HepG2 (cell line): ENCODE results near the gene UBXN1. TPM values are rescaled to one million over a fixed set of nuclear protein-coding genes. Genes with fewer than 3 reads are reported as not detected.

Experiments
- AKAP8 ChIP-seq: sonication (generic); formaldehyde crosslinking; IDR thresholded peaks from 2 replicates; pipeline ENCODE4 v1.5.1; 2020; ENCODE audit warnings: mild to moderate bottlenecking, missing genetic modification reagents
- ARID2 ChIP-seq: sonication (generic); formaldehyde crosslinking; IDR thresholded peaks from 2 replicates; pipeline ENCODE4 v1.8.1; 2022; ENCODE audit warnings: mild to moderate bottlenecking, missing genetic modification reagents, borderline replicate concordance
- BHLHE40 ChIP-seq: IDR thresholded peaks from 2 replicates; pipeline ENCODE4 v1.6.1; 2011; ENCODE audit warnings: low read length, improper control_type of control experiment
- DMAP1 ChIP-seq: IDR thresholded peaks from 2 replicates; pipeline ENCODE4 v1.6.1; 2016
- DRAP1 ChIP-seq: IDR thresholded peaks from 2 replicates; pipeline ENCODE4 v1.6.1; 2016; ENCODE audit warnings: missing genetic modification reagents, missing compliant biosample characterization
- GMEB1 ChIP-seq: sonication (generic); formaldehyde crosslinking; IDR thresholded peaks from 2 replicates; pipeline ENCODE4 v1.5.1; 2020; ENCODE audit warnings: missing genetic modification reagents, mild to moderate bottlenecking, borderline replicate concordance
- HDAC2 ChIP-seq: sonication (generic); formaldehyde crosslinking; IDR thresholded peaks from 2 replicates; pipeline ENCODE4 v1.4.0; 2020; ENCODE audit warnings: missing genetic modification reagents
- HIVEP1 ChIP-seq: sonication (generic); formaldehyde crosslinking; IDR thresholded peaks from 2 replicates; pipeline ENCODE4 v1.4.0; 2020; ENCODE audit warnings: mild to moderate bottlenecking, missing genetic modification reagents
- KAT8 ChIP-seq: IDR thresholded peaks from 2 replicates; pipeline ENCODE4 v1.6.1; 2016; ENCODE audit warnings: missing genetic modification reagents, missing compliant biosample characterization
- KDM5B ChIP-seq: sonication (generic); formaldehyde crosslinking; IDR thresholded peaks from 2 replicates; pipeline ENCODE4 v1.4.0; 2020; ENCODE audit warnings: missing genetic modification reagents, mild to moderate bottlenecking, borderline replicate concordance
- MED8 ChIP-seq: sonication (generic); formaldehyde crosslinking; IDR thresholded peaks from 2 replicates; pipeline ENCODE4 v1.8.1; 2023; ENCODE audit warnings: mild to moderate bottlenecking, missing genetic modification reagents; ENCODE audit not compliant: insufficient replicate concordance
- MTA3 ChIP-seq: sonication (generic); formaldehyde crosslinking; IDR thresholded peaks from 2 replicates; pipeline ENCODE4 v1.4.0; 2020; ENCODE audit warnings: missing genetic modification reagents
- MTERF4 ChIP-seq: sonication (generic); formaldehyde crosslinking; IDR thresholded peaks from 2 replicates; pipeline ENCODE4 v1.8.0; 2023; ENCODE audit warnings: mild to moderate bottlenecking, missing genetic modification reagents
- MXD3 ChIP-seq: IDR thresholded peaks from 2 replicates; pipeline ENCODE4 v1.6.1; 2016; ENCODE audit warnings: mild to moderate bottlenecking, missing biosample characterization, missing genetic modification reagents
- PAF1 ChIP-seq: IDR thresholded peaks from 2 replicates; pipeline ENCODE4 v1.6.1; 2016; ENCODE audit warnings: missing genetic modification reagents, missing compliant biosample characterization
- RFX1 ChIP-seq: fragments of 450-650 bp; IDR thresholded peaks from 2 replicates; pipeline ENCODE4 v1.6.1; 2017
- SOX6 ChIP-seq, 2 experiments: fragments of 450-650 bp in 1 of 2; sonication (generic) in 1 of 2; formaldehyde crosslinking in 1 of 2; IDR thresholded peaks; 2 replicates each; pipeline versions ENCODE4 v1.4.0 to v1.6.1; 2017 to 2020; ENCODE audit warnings: antibody characterized with exemption in 1 of 2, mild to moderate bottlenecking in 1 of 2, missing genetic modification reagents in 1 of 2
- SRY ChIP-seq: sonication (generic); formaldehyde crosslinking; IDR thresholded peaks from 2 replicates; pipeline ENCODE4 v1.8.0; 2022; ENCODE audit warnings: mild to moderate bottlenecking, missing genetic modification reagents
- YY1 ChIP-seq: IDR thresholded peaks from 2 replicates; pipeline ENCODE4 v1.6.1; 2011; ENCODE audit warnings: low read length, low read depth, moderate library complexity, mild to moderate bottlenecking; ENCODE audit not compliant: insufficient read depth, insufficient replicate concordance
- ZNF337 ChIP-seq: sonication (generic); formaldehyde crosslinking; IDR thresholded peaks from 2 replicates; pipeline ENCODE4 v1.5.1; 2020; ENCODE audit warnings: missing genetic modification reagents, low read depth, mild to moderate bottlenecking, borderline replicate concordance
- ZNF430 ChIP-seq: sonication (generic); formaldehyde crosslinking; IDR thresholded peaks from 2 replicates; pipeline ENCODE4 v1.9.0; 2021; ENCODE audit warnings: mild to moderate bottlenecking, missing genetic modification reagents
- ZNF709 ChIP-seq: sonication (generic); formaldehyde crosslinking; IDR thresholded peaks from 2 replicates; pipeline ENCODE4 v1.5.0; 2020; ENCODE audit warnings: mild to moderate bottlenecking, missing genetic modification reagents
- ZNF776 ChIP-seq: sonication (generic); formaldehyde crosslinking; IDR thresholded peaks from 2 replicates; pipeline ENCODE4 v1.4.0; 2020; ENCODE audit warnings: mild to moderate bottlenecking, missing genetic modification reagents
- ZNF784 ChIP-seq: sonication (generic); formaldehyde crosslinking; IDR thresholded peaks from 2 replicates; pipeline ENCODE4 v1.5.1; 2020; ENCODE audit warnings: missing genetic modification reagents, mild to moderate bottlenecking, borderline replicate concordance
- ZNF883 ChIP-seq: sonication (generic); formaldehyde crosslinking; IDR thresholded peaks from 2 replicates; pipeline ENCODE4 v1.5.1; 2020; ENCODE audit warnings: mild to moderate bottlenecking, missing genetic modification reagents; ENCODE audit errors: not compliant biosample characterization
- polyA plus RNA-seq, 8 experiments: library from polyadenylated mRNA; depleted of rRNA in 3 of 8; stranded (reverse) in 7 of 8; unstranded in 1 of 8; fragments of >200 nt; fragmentation: Illumina TruSeq in 4 of 8; extraction: Trizol in 4 of 8; gene quantifications; 2 replicates each; pipeline versions ENCODE4 v1.2.1 to v1.2.3, GENCODE V29; 2011 to 2016; ENCODE audit warnings: low read depth in 4 of 8, missing spikeins in 1 of 8, mixed read lengths in 1 of 8; ENCODE audit not compliant: insufficient read depth in 1 of 8
- total RNA-seq, 5 experiments: library from RNA; depleted of rRNA; stranded (reverse); fragments of >200 nt; fragmentation: Illumina TruSeq; extraction: Trizol; gene quantifications; 2 replicates each; pipeline ENCODE4 v1.2.3, GENCODE V29; 2016; ENCODE audit warnings: low read depth in 1 of 5

Gene UBXN1
- total and polyA plus RNA-seq, 2 of the 13 experiments (the other 11 are each of a cell fraction or from before 2014, with no cell fraction given) = 47.5 to 52.4 TPM

GRCh38 chr11:62705880-62706849, 27.3 kb upstream of the UBXN1 start (continued):
- TF ChIP-seq ZNF883 (CRISPR knock-in tag) (peak; percentile 67), HDAC2 (CRISPR knock-in tag) (0 out of 2 replicates have a peak, but pooled peaks have one; percentile 12), RFX1 (peak; percentile 90), MED8 (peak; percentile 42), KAT8 (CRISPR knock-in tag) (peak; percentile 48; the same call in 1 of the 2 replicates), ARID2 (CRISPR knock-in tag) (0 out of 2 replicates have a peak, but pooled peaks have one; percentile 68), PAF1 (CRISPR knock-in tag) (peak; percentile 91), ZNF784 (CRISPR knock-in tag) (peak; percentile 36; the same call in 1 of the 2 replicates), MTA3 (no peak), ZNF430 (CRISPR knock-in tag) (0 out of 2 replicates have a peak, but pooled peaks have one; percentile 64), BHLHE40 (no peak), DRAP1 (CRISPR knock-in tag) (peak; percentile 90), ZNF337 (CRISPR knock-in tag) (peak; percentile 56; the same call in 1 of the 2 replicates), KDM5B (CRISPR knock-in tag) (peak; percentile 49), YY1 (peak; percentile 32), MXD3 (CRISPR knock-in tag) (peak; percentile 67; the same call in 1 of the 2 replicates), GMEB1 (CRISPR knock-in tag) (peak; percentile 64; the same call in 1 of the 2 replicates), SRY (peak; percentile 47; the same call in 1 of the 2 replicates), HIVEP1 (CRISPR knock-in tag) (peak; percentile 52; the same call in 1 of the 2 replicates), DMAP1 (peak; percentile 20; the same call in 1 of the 2 replicates), AKAP8 (CRISPR knock-in tag) (peak; percentile 72; the same call in 1 of the 2 replicates), ZNF709 (peak; percentile 72; the same call in 1 of the 2 replicates), MTERF4 (CRISPR knock-in tag) (0 out of 2 replicates have a peak, but pooled peaks have one; percentile 55), SOX6 (IDR thresholded peaks at IDR 0.05) (no peak), SOX6 (CRISPR knock-in tag; IDR thresholded peaks at IDR 0.05) (peak; percentile 39), ZNF776 (CRISPR knock-in tag) (0 out of 2 replicates have a peak, but pooled peaks have one; percentile 59)
